ENCODE data around the gene B4GALT1. TPM values are rescaled to one million over a fixed set of nuclear protein-coding genes. Genes with fewer than 3 reads are reported as not detected.

B4GALT1 gene
- total and polyA plus RNA-seq, 5 experiments from 2014 or later: 15.1 to 30.8 (median 24.2) TPM

GRCh38 chr9:33178972-33179697 is 12.0 kb upstream of the B4GALT1 start:
- peaks cover 2 to 6% (median 3%) of the 10 kb centered on the region in 4 donors for H3K4me1 Mint-ChIP-seq
- peaks cover 0 to 2% (median 0%) of the 10 kb centered on the region in 5 donors for H3K27me3 Mint-ChIP-seq
- H3K4me3 Mint-ChIP-seq: no peak overlapping the region
- ATAC-seq: peak; percentile 73 to 80
- POLR2A ChIA-PET: interaction anchor here (1.0 kb wide), 1 partner anchor 12 kb away, joined by 4 read pairs; the partner anchor contains the start of gene B4GALT1
- DNase-seq: peak in 1 of 10 donors; percentile 33
- no peaks in the 10 kb centered on the region for H3K9me3 Mint-ChIP-seq
- H3K36me3 Mint-ChIP-seq: no peaks in the 10 kb centered on the region
- peak overlapping the region in 4 of 10 donors; percentile 7 to 60 (median 30) for H3K27ac Mint-ChIP-seq

- Mint-ChIP-seq H3K36me3 (no peaks in the 10 kb centered on the region), H3K4me1 (peaks cover 2 to 6% (median 3%) of the 10 kb centered on the region in 4 donors), H3K4me3 (no peak overlapping the region), H3K27ac (no peak overlapping the region), H3K27me3 (peaks cover 0 to 2% (median 0%) of the 10 kb centered on the region in 5 donors), H3K9me3 (no peaks in the 10 kb centered on the region)
- POLR2A ChIA-PET: no interaction called here
- DNase-seq (no peak), ATAC-seq (no peak)
These were observed 10.5 kb upstream of the B4GALT1 start for GRCh38 chr9:33177639-33178038.

GRCh38 chr9:33177086-33177485 is 9.9 kb upstream of the B4GALT1 start:
- Mint-ChIP-seq H3K27me3 (peaks cover 0 to 2% (median 0%) of the 10 kb centered on the region in 5 donors), H3K9me3 (no peaks in the 10 kb centered on the region), H3K36me3 (no peaks in the 10 kb centered on the region), H3K4me3 (no peak overlapping the region), H3K4me1 (peaks cover 2 to 6% (median 3%) of the 10 kb centered on the region in 4 donors), H3K27ac (no peak overlapping the region)
- POLR2A ChIA-PET: no interaction called here
- DNase-seq (no peak), ATAC-seq (no peak)

DNA sequence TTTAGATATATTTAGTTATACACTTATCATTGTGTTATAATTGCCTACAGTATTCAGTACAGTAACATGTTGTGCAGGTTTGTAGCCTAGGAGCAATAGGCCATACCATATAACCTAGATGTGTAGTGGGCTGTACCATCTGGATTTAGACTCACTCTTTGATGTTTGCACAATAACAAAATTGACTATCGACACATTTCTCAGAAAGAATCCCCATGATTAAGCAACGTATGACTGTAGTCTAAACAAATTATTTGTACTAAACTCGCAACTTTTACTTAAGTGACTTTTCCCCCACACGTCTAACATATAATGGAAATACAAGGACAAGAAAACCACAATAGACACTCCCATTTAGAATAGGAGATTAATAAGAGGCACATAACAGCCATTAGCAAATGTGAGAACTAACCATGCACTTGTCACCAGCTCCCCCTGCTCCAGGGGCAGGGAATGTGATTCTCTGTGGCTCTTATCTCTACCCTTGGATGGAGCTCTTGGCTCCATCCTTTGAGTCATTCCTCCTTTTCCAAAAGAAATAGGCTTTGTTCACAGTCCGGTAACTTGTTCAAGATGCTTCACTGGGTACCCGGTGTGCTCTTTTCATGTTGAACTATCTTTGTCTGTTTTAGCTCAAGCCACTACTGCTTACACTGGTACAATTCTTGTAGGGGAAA is 8.7 kb upstream of the B4GALT1 start:
- POLR2A ChIA-PET: interaction anchor here (0.5 to 0.6 kb wide), 2 partner anchors 19 to 112 kb away, joined by 3 to 5 read pairs; no protein-coding TSS in a partner anchor
- H3K27ac Mint-ChIP-seq: no peak overlapping the region
- ATAC-seq (no peak), DNase-seq (no peak)
- H3K4me1 Mint-ChIP-seq: peaks cover 3 to 9% (median 4%) of the 10 kb centered on the region in 4 donors
- H3K9me3 Mint-ChIP-seq: no peaks in the 10 kb centered on the region
- no peaks in the 10 kb centered on the region for H3K27me3 Mint-ChIP-seq
- no peak overlapping the region for H3K4me3 Mint-ChIP-seq
- no peaks in the 10 kb centered on the region for H3K36me3 Mint-ChIP-seq

DNA sequence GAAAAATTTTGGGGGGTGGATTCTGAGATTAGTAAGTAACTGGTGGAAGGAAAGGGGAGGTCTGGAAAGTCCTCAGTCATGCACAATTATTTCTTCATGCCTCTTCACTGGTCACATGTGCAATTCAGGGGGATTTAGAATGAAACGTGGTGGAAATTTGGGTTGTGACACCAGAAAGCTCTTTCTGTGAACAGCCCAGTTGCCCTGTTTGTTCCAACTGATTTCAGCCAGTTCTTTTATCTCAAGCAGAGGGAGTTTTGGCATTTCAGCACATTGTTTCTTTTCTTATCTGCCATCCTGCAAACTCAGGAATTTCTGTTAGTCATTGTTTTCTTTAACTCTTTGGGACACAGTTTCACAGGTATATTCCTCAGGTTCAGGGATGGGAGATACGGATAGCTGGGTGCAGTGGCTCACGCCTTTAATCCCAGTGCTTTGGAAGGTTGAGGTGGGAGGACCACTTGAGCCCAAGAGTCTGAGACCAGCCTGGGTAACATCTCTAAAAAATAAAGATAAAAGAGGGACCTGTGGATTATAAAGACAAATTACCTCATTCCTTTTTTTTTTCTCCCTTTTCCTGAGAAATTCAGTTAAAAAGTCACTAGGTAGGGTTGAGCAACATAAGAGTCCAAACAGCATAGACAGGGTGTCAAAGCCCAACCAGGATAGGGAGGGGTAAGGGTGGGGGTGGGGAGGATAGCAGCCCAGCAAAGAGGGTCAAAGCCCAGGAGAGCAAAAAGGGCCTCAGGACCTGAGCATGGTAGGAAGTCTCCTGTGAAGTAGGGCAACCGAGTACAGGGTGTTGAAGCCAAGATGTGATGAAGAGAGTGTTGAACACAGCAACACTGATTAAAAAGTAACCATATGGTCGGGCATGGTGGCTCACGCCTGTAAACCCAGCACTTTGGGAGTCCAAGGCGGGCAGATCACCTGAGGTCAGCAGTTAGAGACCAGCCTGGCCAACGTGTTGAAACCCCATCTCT is 5.4 kb upstream of the B4GALT1 start:
- H3K4me3 Mint-ChIP-seq: no peak overlapping the region
- POLR2A ChIA-PET: no interaction called here
- peak overlapping the region in 4 of 10 donors; percentile 15 to 48 (median 37) for H3K27ac Mint-ChIP-seq
- H3K27me3 Mint-ChIP-seq: no peaks in the 10 kb centered on the region
- H3K4me1 Mint-ChIP-seq: peaks cover 13 to 25% (median 24%) of the 10 kb centered on the region in 4 donors
- H3K9me3 Mint-ChIP-seq: no peaks in the 10 kb centered on the region
- DNase-seq (no peak), ATAC-seq (no peak)
- no peaks in the 10 kb centered on the region for H3K36me3 Mint-ChIP-seq

- Mint-ChIP-seq H3K4me3 (peak overlapping the region in 2 of 10 donors; percentile 5 to 12), H3K36me3 (no peaks in the 10 kb centered on the region), H3K9me3 (no peaks in the 10 kb centered on the region), H3K4me1 (peaks cover 19 to 35% (median 29%) of the 10 kb centered on the region in 4 donors), H3K27ac (peak overlapping the region in 6 of 10 donors; percentile 26 to 86 (median 74)), H3K27me3 (no peaks in the 10 kb centered on the region)
- DNase-seq (peak in 5 of 10 donors; percentile 27 to 47 (median 34)), ATAC-seq (no peak)
- POLR2A ChIA-PET: interaction anchor here (0.7 to 1.3 kb wide), 4 partner anchors 30 to 94 kb away, joined by 3 to 5 read pairs (median 4); partner anchors contain the start of gene SMU1
These were observed 3.6 kb upstream of the B4GALT1 start for GRCh38 chr9:33170464-33171415.

DNA sequence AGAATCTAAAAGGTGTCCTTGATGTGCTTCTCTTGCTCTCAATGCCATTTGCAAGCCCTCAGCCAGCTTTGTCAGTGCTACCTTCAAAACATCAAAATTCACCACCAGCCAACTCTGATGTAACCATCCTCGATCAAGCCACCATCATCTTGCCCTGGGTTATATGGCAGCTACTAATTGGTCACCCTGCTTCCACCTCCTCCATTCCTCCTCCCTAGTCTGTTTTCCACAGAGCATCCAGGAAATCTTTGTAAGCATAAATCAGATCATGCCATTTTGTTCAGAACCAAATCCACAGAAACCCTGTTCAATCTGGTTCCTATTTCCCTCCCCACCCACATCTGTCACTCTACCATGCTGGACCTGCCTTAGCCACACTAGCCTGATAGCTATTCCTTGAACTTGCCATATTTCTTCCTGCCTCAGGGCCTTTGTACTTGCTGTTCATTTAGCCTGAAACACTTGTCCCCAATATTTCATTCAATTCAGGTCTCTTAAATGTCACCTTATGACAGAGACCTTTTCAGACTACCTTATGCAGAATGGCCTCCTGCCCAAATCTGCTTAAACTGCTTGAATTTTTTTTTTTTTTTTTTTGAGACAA is 1.9 kb upstream of the B4GALT1 start:
- Mint-ChIP-seq H3K4me3 (peak overlapping the region in 9 of 10 donors; percentile 1 to 99 (median 94)), H3K9me3 (no peaks in the 10 kb centered on the region), H3K4me1 (peaks cover 32 to 52% (median 45%) of the 10 kb centered on the region in 4 donors), H3K27me3 (no peaks in the 10 kb centered on the region), H3K36me3 (no peaks in the 10 kb centered on the region), H3K27ac (peak overlapping the region; percentile 88 to 100 (median 99))
- POLR2A ChIA-PET: interaction anchor here (0.6 to 2.6 kb wide), 9 partner anchors 9 to 121 kb away, joined by 3 to 36 read pairs (median 3); partner anchors contain the start of gene NFX1
- DNase-seq (no peak), ATAC-seq (no peak)

DNA sequence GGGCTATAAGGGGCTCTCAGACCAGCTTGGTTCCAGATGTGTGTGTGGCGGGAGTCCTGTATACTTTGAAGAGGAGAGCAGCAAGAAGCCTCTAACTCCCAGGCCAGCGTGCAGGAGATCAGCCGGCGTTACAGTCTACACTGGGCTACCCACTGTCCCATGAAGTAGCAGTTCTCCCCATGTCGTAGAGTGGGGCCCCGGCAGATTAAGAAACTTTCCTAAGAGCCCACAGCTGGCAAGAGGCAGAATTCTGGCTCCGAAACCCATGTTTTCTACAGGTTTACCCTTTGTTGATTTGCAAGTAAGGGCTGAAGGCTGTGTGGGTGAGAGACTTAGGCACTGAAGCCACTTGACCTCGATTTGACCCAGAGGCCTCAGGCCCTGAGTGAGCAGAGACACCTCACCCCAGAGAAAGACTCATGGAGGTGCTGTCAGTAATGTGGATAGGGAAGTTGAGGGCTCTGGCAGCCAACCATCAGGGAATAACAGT is 881 bp upstream of the B4GALT1 start:
- POLR2A ChIA-PET: interaction anchor here (0.8 to 2.8 kb wide), 12 partner anchors 19 to 143 kb away, joined by 3 to 36 read pairs (median 8); partner anchors contain the start of genes BAG1, CHMP5, DNAJA1 and NFX1

DNA sequence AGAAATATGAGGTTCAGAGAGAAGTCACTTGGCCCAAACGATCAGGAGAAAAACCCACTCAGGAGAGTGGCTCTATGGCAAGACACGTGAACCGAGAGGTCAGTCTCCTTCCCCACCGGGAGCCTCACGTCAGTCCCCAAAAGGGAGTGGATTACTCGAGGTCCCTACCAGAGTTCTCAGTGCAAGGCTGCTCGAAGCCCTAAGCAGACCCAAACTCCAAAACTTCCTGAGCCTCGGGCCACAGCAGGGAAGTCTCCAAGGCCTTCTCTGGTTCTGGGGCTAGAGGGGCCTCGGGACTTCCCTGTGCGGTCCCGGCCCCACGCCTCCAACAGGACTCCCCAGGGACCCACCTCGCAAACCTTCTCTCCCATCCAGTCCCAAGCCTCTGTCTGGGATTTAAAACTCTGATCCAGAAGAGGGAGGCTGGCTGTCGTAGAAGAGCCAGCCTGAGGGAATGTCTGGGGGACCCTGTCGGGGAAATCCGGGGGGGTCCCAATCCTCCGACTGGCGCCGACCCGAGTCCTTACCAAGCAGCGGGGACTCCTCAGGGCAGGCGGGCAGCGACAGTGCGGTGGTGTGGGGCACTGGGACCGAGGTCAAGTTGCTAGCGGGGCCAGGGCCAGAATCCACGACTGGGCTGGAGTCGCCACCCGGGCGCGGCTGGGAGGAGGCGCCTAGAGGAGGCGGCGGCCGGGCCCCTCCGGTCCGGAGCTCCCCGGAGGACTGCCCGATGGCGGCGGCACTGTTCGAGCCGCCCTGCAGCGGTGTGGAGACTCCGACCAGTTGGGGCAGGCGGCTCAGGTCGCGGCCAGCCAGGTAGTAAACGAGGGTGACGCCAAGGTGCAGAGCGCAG is 679 bp downstream of the B4GALT1 start:
- Mint-ChIP-seq H3K4me1 (peaks cover 45 to 78% (median 71%) of the 10 kb centered on the region in 4 donors), H3K27ac (peak overlapping the region; percentile 92 to 97 (median 94)), H3K9me3 (no peaks in the 10 kb centered on the region), H3K4me3 (peak overlapping the region; percentile 89 to 96 (median 94)), H3K36me3 (no peaks in the 10 kb centered on the region), H3K27me3 (no peaks in the 10 kb centered on the region)
- DNase-seq (peak in 1 of 10 donors; percentile 22), ATAC-seq (no peak)
- POLR2A ChIA-PET: interaction anchor here (0.8 to 2.8 kb wide), 15 partner anchors 13 to 141 kb away, joined by 3 to 36 read pairs (median 6); partner anchors contain the start of genes BAG1, CHMP5, DNAJA1 and NFX1

More for the DNA sequence above, 881 bp upstream of the B4GALT1 start:
- H3K36me3 Mint-ChIP-seq: no peaks in the 10 kb centered on the region
- H3K4me1 Mint-ChIP-seq: peaks cover 38 to 63% (median 55%) of the 10 kb centered on the region in 4 donors
- peak overlapping the region; percentile 88 to 100 (median 99) for H3K27ac Mint-ChIP-seq
- H3K4me3 Mint-ChIP-seq: peak overlapping the region; percentile 89 to 99 (median 94)
- DNase-seq (peak in 2 of 10 donors; percentile 27 to 31), ATAC-seq (peak; percentile 9)
- no peaks in the 10 kb centered on the region for H3K27me3 Mint-ChIP-seq
- no peaks in the 10 kb centered on the region for H3K9me3 Mint-ChIP-seq

Measured in naive thymus-derived CD8-positive, alpha-beta T cell (primary cell).